HEK293 (cell line): ENCODE results near the gene ADCK2.

Source experiments
- CTCF ChIA-PET: fragments of 350-600 bp; formaldehyde crosslinking; extraction: SDS; loops from one replicate; lab custom pipeline; 2021; ENCODE audit warnings: antibody characterized with exemption; lab: Yijun Ruan, JAX
- POLR2A ChIA-PET: fragments of 300-600 bp; formaldehyde crosslinking; extraction: SDS; loops from one replicate; lab custom pipeline; 2020; ENCODE audit warnings: antibody characterized with exemption, inconsistent platforms; lab: Yijun Ruan, JAX
- H3K27ac ChIP-seq: fragments of 200-500 bp; sonication (Bioruptor generic); 2 replicates; pipeline ENCODE4 v1.5.1; 2014; ENCODE audit warnings: low read depth, low read length, control low read depth, inconsistent platforms; ENCODE audit errors: extremely low read depth
- H3K36me3 ChIP-seq, 2 experiments: fragments of 200-500 bp in 1 of 2; sonication (Bioruptor generic) in 1 of 2; 1 replicate in 1 of 2; 2 replicates in 1 of 2; pipeline ENCODE4 v1.5.1; 2014 to 2017; ENCODE audit warnings: inconsistent platforms in 2 of 2, low read length in 2 of 2; ENCODE audit not compliant: control insufficient read depth in 2 of 2, insufficient read depth in 1 of 2
- H3K4me1 ChIP-seq: fragments of 200-500 bp; sonication (Bioruptor generic); 2 replicates; pipeline ENCODE4 v1.5.1; 2014; ENCODE audit warnings: mild to moderate bottlenecking, low read length, inconsistent platforms; ENCODE audit not compliant: control insufficient read depth, insufficient read depth
- H3K4me3 ChIP-seq: 2 replicates; pipeline ENCODE4 v1.5.1; 2011; ENCODE audit warnings: low read depth, mild to moderate bottlenecking, control low read depth, low read length, moderate library complexity
- H3K9me3 ChIP-seq: fragments of 200-500 bp; sonication (Bioruptor generic); 2 replicates; pipeline ENCODE4 v1.5.1; 2014; ENCODE audit warnings: low read depth, low read length, inconsistent platforms; ENCODE audit not compliant: control insufficient read depth, insufficient read depth
- BCL11A ChIP-seq: fragments of 450-650 bp; formaldehyde crosslinking; IDR thresholded peaks from 2 replicates; pipeline ENCODE4 v1.5.1; 2016; ENCODE audit warnings: low read depth, missing biosample characterization, missing genetic modification characterization
- GLIS1 ChIP-seq: fragments of 450-650 bp; formaldehyde crosslinking; IDR thresholded peaks from 2 replicates; pipeline ENCODE4 v1.5.1; 2016; ENCODE audit warnings: missing biosample characterization, missing genetic modification characterization
- KLF1 ChIP-seq: fragments of 450-650 bp; formaldehyde crosslinking; IDR thresholded peaks from 2 replicates; pipeline ENCODE4 v1.5.1; 2016; ENCODE audit warnings: missing biosample characterization, missing genetic modification characterization
- KLF9 ChIP-seq: fragments of 450-650 bp; formaldehyde crosslinking; IDR thresholded peaks from 2 replicates; pipeline ENCODE4 v1.5.1; 2016; ENCODE audit warnings: missing biosample characterization, missing genetic modification characterization, low read depth
- SALL2 ChIP-seq: fragments of 450-650 bp; formaldehyde crosslinking; IDR thresholded peaks from 2 replicates; pipeline ENCODE4 v1.5.0; 2017; ENCODE audit warnings: missing biosample characterization, mild to moderate bottlenecking, missing genetic modification characterization, borderline replicate concordance
- SP2 ChIP-seq: fragments of 450-650 bp; formaldehyde crosslinking; IDR thresholded peaks from 2 replicates; pipeline ENCODE4 v1.5.1; 2016; ENCODE audit warnings: missing biosample characterization, missing genetic modification characterization
- TCF7L2 ChIP-seq: IDR thresholded peaks from 2 replicates; pipeline ENCODE4 v1.6.1; 2011; ENCODE audit warnings: low read depth, mild to moderate bottlenecking, inconsistent platforms, low read length, moderate library complexity, borderline replicate concordance
- WT1 ChIP-seq: fragments of 450-650 bp; formaldehyde crosslinking; IDR thresholded peaks from 2 replicates; pipeline ENCODE4 v1.5.1; 2016; ENCODE audit warnings: missing biosample characterization, missing genetic modification characterization
- YY2 ChIP-seq: fragments of 450-650 bp; formaldehyde crosslinking; IDR thresholded peaks from 2 replicates; pipeline ENCODE4 v1.5.1; 2016; ENCODE audit warnings: missing biosample characterization, missing genetic modification characterization
- ZBTB8A ChIP-seq: fragments of 450-650 bp; formaldehyde crosslinking; IDR thresholded peaks from 2 replicates; pipeline ENCODE4 v1.5.1; 2016; ENCODE audit warnings: missing biosample characterization, missing genetic modification characterization
- ZNF114 ChIP-seq: fragments of 450-650 bp; formaldehyde crosslinking; IDR thresholded peaks from 2 replicates; pipeline ENCODE4 v1.5.0; 2017; ENCODE audit warnings: missing biosample characterization, missing genetic modification characterization
- ZNF138 ChIP-seq: fragments of 450-650 bp; formaldehyde crosslinking; IDR thresholded peaks from 2 replicates; pipeline ENCODE4 v1.5.1; 2016; ENCODE audit warnings: missing biosample characterization, missing genetic modification characterization, borderline replicate concordance
- ZNF155 ChIP-seq: fragments of 450-650 bp; formaldehyde crosslinking; IDR thresholded peaks from 2 replicates; pipeline ENCODE4 v1.5.1; 2016; ENCODE audit warnings: missing biosample characterization, missing genetic modification characterization
- ZNF169 ChIP-seq: fragments of 450-650 bp; formaldehyde crosslinking; IDR thresholded peaks from 2 replicates; pipeline ENCODE4 v1.5.1; 2016; ENCODE audit warnings: missing biosample characterization, missing genetic modification characterization
- ZNF23 ChIP-seq: fragments of 450-650 bp; formaldehyde crosslinking; IDR thresholded peaks from 2 replicates; pipeline ENCODE4 v1.5.1; 2016; ENCODE audit warnings: missing biosample characterization, missing genetic modification characterization, borderline replicate concordance
- ZNF24 ChIP-seq: fragments of 450-650 bp; formaldehyde crosslinking; IDR thresholded peaks from 2 replicates; pipeline ENCODE4 v1.5.1; 2016; ENCODE audit warnings: missing biosample characterization, missing genetic modification characterization
- ZNF341 ChIP-seq: fragments of 450-650 bp; formaldehyde crosslinking; IDR thresholded peaks from 2 replicates; pipeline ENCODE4; 2016; ENCODE audit warnings: low read depth, missing biosample characterization, missing genetic modification characterization
- ZNF404 ChIP-seq: fragments of 450-650 bp; formaldehyde crosslinking; IDR thresholded peaks from 2 replicates; pipeline ENCODE4 v1.5.1; 2017; ENCODE audit warnings: missing biosample characterization, missing genetic modification characterization
- ZNF501 ChIP-seq: fragments of 450-650 bp; formaldehyde crosslinking; IDR thresholded peaks from 2 replicates; pipeline ENCODE4 v1.5.1; 2016; ENCODE audit warnings: missing biosample characterization, missing genetic modification characterization
- ZNF548 ChIP-seq: fragments of 450-650 bp; formaldehyde crosslinking; IDR thresholded peaks from 2 replicates; pipeline ENCODE4 v1.5.1; 2016; ENCODE audit warnings: missing biosample characterization, missing genetic modification characterization
- ZNF555 ChIP-seq: fragments of 450-650 bp; formaldehyde crosslinking; conservative IDR thresholded peaks from 2 replicates; pipeline ENCODE4 v1.5.1; 2017; ENCODE audit warnings: missing biosample characterization, mild to moderate bottlenecking, missing genetic modification characterization, inconsistent platforms
- ZNF596 ChIP-seq: fragments of 450-650 bp; IDR thresholded peaks from 2 replicates; pipeline ENCODE4 v1.5.0; 2018; ENCODE audit warnings: missing biosample characterization, mild to moderate bottlenecking, missing genetic modification characterization, moderate library complexity
- ZNF610 ChIP-seq: fragments of 450-650 bp; formaldehyde crosslinking; IDR thresholded peaks from 2 replicates; pipeline ENCODE4 v1.5.1; 2016; ENCODE audit warnings: missing biosample characterization, missing genetic modification characterization, borderline replicate concordance
- ZNF629 ChIP-seq: fragments of 450-650 bp; formaldehyde crosslinking; IDR thresholded peaks from 2 replicates; pipeline ENCODE4 v1.5.1; 2017; ENCODE audit warnings: missing biosample characterization, missing genetic modification characterization
- ZNF768 ChIP-seq: fragments of 450-650 bp; formaldehyde crosslinking; IDR thresholded peaks from 2 replicates; pipeline ENCODE4 v1.5.1; 2018; ENCODE audit warnings: missing biosample characterization, mild to moderate bottlenecking, missing genetic modification characterization
- TF ChIP-seq, protein P1 (sequence below): fragments of 450-650 bp; formaldehyde crosslinking; IDR thresholded peaks from 2 replicates; pipeline ENCODE4 v1.5.1; 2016; ENCODE audit warnings: missing biosample characterization, missing genetic modification characterization
- TF ChIP-seq, protein P2 (sequence below): fragments of 450-650 bp; formaldehyde crosslinking; IDR thresholded peaks from 2 replicates; pipeline ENCODE4 v1.5.1; 2016; ENCODE audit warnings: missing biosample characterization, missing genetic modification characterization

The ADCK2 gene

DNA sequence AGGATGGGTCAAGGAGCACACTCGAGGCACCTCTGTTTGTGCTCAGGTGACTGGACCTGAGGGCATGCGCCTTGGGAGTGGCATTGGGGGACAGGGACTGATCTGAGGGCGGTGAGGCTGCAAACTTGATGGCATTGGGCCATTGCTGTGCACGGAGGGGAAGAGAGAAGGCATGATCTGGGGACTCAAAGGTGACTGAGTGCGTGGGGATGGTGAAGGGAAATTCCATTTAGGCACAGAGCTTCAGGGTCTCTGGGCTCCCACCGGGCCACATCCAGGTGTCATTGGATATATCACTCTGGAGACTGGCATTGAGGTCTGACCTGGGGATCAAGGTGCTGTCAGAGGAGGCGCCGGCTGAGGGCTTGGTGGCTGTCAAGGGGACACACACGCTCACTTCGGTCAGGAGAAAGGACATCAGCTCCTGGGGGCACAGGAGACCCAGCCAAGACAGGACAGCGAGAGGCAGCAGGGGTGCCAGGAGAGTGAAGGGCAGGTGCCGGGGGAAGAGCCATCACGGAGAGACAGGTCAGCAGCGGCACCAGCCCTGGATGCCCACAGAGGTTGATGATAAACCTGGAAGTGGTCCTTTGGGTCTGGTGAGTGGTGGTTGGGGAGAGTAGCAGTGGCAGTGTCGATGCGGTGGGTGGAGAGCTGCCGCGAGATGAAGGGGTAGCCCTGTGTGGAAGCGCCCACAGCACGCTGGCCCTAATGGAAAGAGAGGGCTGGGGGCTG is 5.5 kb downstream of the ADCK2 start:
- Histone ChIP-seq H3K36me3 (peaks cover 15 to 76% of the 10 kb centered on the region in 2 experiments; a peak in 2 of 3 replicates), H3K4me1 (no peaks in the 10 kb centered on the region), H3K4me3 (no peak overlapping the region), H3K27ac (no peak overlapping the region), H3K9me3 (no peaks in the 10 kb centered on the region)
- POLR2A ChIA-PET: no interaction called here
- CTCF ChIA-PET: interaction anchor here (0.5 kb wide), 1 partner anchor 873 kb away, joined by 3 read pairs; the partner anchor contains the start of gene AGK
- TF ChIP-seq SP2 (tag by site-specific recombination): no peak
- no peak for TF ChIP-seq KLF1 (tag by site-specific recombination)
- TF ChIP-seq ZNF610 (tag by site-specific recombination): no peak
- no peak for TF ChIP-seq ZNF155
- TF ChIP-seq ZNF555: no peak
- TF ChIP-seq ZNF629 (tag by site-specific recombination): no peak
- TF ChIP-seq ZNF24 (tag by site-specific recombination): no peak
- TF ChIP-seq TCF7L2: no peak
- TF ChIP-seq, protein P1, sequence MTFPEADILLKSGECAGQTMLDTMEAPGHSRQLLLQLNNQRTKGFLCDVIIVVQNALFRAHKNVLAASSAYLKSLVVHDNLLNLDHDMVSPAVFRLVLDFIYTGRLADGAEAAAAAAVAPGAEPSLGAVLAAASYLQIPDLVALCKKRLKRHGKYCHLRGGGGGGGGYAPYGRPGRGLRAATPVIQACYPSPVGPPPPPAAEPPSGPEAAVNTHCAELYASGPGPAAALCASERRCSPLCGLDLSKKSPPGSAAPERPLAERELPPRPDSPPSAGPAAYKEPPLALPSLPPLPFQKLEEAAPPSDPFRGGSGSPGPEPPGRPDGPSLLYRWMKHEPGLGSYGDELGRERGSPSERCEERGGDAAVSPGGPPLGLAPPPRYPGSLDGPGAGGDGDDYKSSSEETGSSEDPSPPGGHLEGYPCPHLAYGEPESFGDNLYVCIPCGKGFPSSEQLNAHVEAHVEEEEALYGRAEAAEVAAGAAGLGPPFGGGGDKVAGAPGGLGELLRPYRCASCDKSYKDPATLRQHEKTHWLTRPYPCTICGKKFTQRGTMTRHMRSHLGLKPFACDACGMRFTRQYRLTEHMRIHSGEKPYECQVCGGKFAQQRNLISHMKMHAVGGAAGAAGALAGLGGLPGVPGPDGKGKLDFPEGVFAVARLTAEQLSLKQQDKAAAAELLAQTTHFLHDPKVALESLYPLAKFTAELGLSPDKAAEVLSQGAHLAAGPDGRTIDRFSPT (tag by site-specific recombination): no peak
- no peak for TF ChIP-seq ZNF169 (tag by site-specific recombination)
- no peak for TF ChIP-seq YY2
- TF ChIP-seq SALL2: no peak
- no peak for TF ChIP-seq ZBTB8A (tag by site-specific recombination)
- TF ChIP-seq ZNF138 (tag by site-specific recombination): no peak
- no peak for TF ChIP-seq ZNF501 (tag by site-specific recombination)
- TF ChIP-seq ZNF114 (tag by site-specific recombination): no peak

DNA sequence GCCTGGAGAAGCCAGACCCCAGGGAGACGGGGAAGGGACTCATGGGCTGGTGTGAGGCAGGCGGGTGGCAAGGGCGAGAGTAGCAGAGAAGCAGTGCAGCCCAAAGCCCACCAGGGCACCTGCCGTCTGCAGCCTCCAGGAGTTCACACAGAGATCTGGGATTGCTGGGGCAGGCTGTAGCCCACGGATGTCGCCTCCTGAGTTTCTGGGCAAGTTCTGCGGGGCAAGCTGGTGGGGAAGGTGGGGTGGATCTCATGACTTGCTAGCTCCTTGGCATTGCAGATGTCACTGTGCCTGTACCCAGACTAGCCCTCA is 6.0 kb downstream of the ADCK2 start:
- no peak overlapping the region for H3K27ac ChIP-seq
- H3K9me3 ChIP-seq: no peaks in the 10 kb centered on the region
- ChIA-PET POLR2A (no interaction called here), CTCF (interaction anchor here (0.5 kb wide), 1 partner anchor 873 kb away, joined by 3 read pairs; the partner anchor contains the start of gene AGK)
- H3K4me1 ChIP-seq: no peaks in the 10 kb centered on the region
- TF ChIP-seq GLIS1 (tag by site-specific recombination) (no peak), ZNF596 (tag by site-specific recombination) (no peak), KLF9 (tag by site-specific recombination) (no peak), BCL11A (tag by site-specific recombination) (no peak), ZNF548 (no peak), ZNF404 (tag by site-specific recombination) (no peak), ZNF610 (tag by site-specific recombination) (no peak), ZNF23 (tag by site-specific recombination) (no peak), ZNF341 (tag by site-specific recombination) (no peak), ZNF768 (tag by site-specific recombination) (no peak), WT1 (tag by site-specific recombination) (no peak)
- TF ChIP-seq, protein P2, sequence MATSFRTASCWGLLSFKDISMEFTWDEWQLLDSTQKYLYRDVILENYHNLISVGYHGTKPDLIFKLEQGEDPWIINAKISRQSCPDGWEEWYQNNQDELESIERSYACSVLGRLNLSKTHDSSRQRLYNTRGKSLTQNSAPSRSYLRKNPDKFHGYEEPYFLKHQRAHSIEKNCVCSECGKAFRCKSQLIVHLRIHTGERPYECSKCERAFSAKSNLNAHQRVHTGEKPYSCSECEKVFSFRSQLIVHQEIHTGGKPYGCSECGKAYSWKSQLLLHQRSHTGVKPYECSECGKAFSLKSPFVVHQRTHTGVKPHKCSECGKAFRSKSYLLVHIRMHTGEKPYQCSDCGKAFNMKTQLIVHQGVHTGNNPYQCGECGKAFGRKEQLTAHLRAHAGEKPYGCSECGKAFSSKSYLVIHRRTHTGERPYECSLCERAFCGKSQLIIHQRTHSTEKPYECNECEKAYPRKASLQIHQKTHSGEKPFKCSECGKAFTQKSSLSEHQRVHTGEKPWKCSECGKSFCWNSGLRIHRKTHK (tag by site-specific recombination): no peak
- H3K4me3 ChIP-seq: no peak overlapping the region
- peaks cover 15 to 82% of the 10 kb centered on the region in 2 experiments; a peak in 2 of 3 replicates for H3K36me3 ChIP-seq
